ENCODE measurements around the gene KLHL1.

DNA sequence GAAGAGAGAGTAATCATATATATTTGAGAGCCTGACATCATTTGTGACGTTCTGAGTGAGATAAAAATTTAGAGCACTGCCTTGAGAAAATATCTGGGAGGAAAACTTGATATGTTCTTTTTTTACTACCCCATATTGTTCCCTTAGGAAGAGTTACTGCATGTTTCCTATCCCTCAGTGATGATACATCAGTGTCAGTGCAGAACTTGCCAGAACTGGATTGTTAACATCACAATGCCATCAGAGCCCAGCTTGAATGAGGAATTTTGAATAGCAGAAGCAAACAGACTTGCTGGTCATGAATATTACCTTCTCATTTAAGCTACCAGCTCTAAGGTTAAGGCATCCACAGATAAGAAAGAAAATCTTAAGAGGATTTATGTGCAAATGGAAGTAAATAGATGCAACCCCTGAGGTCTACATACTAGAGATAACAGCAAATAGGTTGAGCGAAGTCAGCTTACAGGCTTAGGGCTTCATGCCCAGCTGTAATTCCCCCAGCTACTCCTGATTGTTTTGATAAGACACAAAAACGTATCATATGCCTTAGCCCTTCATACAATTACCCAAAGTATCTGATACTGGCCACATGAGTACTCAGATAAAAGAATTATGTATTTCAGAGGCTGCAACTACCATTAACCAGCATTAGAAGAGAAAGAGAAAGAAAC is 314.3 kb downstream of the KLHL1 start:
- TF ChIP-seq RBM39 (IDR thresholded peaks at IDR 0.05; ENCODE audit: low read depth, low read length, poor library complexity, severe bottlenecking) (no peak), TCF12 (IDR thresholded peaks at IDR 0.05) (no peak), TCF12 (CRISPR knock-in tag; IDR thresholded peaks at IDR 0.05) (no peak), CEBPB (IDR thresholded peaks at IDR 0.05; ENCODE audit: borderline replicate concordance, low read depth, low read length) (no peak)
- TF ChIP-seq, protein P1, sequence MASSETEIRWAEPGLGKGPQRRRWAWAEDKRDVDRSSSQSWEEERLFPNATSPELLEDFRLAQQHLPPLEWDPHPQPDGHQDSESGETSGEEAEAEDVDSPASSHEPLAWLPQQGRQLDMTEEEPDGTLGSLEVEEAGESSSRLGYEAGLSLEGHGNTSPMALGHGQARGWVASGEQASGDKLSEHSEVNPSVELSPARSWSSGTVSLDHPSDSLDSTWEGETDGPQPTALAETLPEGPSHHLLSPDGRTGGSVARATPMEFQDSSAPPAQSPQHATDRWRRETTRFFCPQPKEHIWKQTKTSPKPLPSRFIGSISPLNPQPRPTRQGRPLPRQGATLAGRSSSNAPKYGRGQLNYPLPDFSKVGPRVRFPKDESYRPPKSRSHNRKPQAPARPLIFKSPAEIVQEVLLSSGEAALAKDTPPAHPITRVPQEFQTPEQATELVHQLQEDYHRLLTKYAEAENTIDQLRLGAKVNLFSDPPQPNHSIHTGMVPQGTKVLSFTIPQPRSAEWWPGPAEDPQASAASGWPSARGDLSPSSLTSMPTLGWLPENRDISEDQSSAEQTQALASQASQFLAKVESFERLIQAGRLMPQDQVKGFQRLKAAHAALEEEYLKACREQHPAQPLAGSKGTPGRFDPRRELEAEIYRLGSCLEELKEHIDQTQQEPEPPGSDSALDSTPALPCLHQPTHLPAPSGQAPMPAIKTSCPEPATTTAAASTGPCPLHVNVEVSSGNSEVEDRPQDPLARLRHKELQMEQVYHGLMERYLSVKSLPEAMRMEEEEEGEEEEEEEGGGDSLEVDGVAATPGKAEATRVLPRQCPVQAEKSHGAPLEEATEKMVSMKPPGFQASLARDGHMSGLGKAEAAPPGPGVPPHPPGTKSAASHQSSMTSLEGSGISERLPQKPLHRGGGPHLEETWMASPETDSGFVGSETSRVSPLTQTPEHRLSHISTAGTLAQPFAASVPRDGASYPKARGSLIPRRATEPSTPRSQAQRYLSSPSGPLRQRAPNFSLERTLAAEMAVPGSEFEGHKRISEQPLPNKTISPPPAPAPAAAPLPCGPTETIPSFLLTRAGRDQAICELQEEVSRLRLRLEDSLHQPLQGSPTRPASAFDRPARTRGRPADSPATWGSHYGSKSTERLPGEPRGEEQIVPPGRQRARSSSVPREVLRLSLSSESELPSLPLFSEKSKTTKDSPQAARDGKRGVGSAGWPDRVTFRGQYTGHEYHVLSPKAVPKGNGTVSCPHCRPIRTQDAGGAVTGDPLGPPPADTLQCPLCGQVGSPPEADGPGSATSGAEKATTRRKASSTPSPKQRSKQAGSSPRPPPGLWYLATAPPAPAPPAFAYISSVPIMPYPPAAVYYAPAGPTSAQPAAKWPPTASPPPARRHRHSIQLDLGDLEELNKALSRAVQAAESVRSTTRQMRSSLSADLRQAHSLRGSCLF (CRISPR knock-in tag; IDR thresholded peaks at IDR 0.05; ENCODE audit: borderline replicate concordance): no peak
- TF ChIP-seq, protein P2, sequence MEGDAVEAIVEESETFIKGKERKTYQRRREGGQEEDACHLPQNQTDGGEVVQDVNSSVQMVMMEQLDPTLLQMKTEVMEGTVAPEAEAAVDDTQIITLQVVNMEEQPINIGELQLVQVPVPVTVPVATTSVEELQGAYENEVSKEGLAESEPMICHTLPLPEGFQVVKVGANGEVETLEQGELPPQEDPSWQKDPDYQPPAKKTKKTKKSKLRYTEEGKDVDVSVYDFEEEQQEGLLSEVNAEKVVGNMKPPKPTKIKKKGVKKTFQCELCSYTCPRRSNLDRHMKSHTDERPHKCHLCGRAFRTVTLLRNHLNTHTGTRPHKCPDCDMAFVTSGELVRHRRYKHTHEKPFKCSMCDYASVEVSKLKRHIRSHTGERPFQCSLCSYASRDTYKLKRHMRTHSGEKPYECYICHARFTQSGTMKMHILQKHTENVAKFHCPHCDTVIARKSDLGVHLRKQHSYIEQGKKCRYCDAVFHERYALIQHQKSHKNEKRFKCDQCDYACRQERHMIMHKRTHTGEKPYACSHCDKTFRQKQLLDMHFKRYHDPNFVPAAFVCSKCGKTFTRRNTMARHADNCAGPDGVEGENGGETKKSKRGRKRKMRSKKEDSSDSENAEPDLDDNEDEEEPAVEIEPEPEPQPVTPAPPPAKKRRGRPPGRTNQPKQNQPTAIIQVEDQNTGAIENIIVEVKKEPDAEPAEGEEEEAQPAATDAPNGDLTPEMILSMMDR (CRISPR knock-in tag; IDR thresholded peaks at IDR 0.05): no peak
- TF ChIP-seq, protein P3, sequence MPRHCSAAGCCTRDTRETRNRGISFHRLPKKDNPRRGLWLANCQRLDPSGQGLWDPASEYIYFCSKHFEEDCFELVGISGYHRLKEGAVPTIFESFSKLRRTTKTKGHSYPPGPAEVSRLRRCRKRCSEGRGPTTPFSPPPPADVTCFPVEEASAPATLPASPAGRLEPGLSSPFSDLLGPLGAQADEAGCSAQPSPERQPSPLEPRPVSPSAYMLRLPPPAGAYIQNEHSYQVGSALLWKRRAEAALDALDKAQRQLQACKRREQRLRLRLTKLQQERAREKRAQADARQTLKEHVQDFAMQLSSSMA (CRISPR knock-in tag; IDR thresholded peaks at IDR 0.05): no peak
